IPS-18c (cell line): ENCODE results near the gene ST8SIA4.
"Not testable (repeated sequence)": the region's sequence is repeated elsewhere in the genome, so short reads cannot be mapped to it uniquely, and the experiment has no call there.

Experiments
- H3K4me3 ChIP-seq: 2 replicates; pipeline ENCODE4 v1.7.0; 2013; ENCODE audit warnings: low read depth, mild to moderate bottlenecking, low read length, moderate library complexity; ENCODE audit not compliant: insufficient read depth
- H3K9me3 ChIP-seq: one replicate; pipeline ENCODE4 v1.6.1; 2013; ENCODE audit warnings: mild to moderate bottlenecking, low read length, moderate library complexity; ENCODE audit not compliant: control insufficient read depth, insufficient read depth

Gene ST8SIA4

GRCh38 chr5:100799166-100799565 is 103.9 kb downstream of the ST8SIA4 start:
- Histone ChIP-seq H3K4me3 (no peak overlapping the region), H3K9me3 (no peaks in the 10 kb centered on the region)

GRCh38 chr5:100797861-100798260 is 105.2 kb downstream of the ST8SIA4 start:
- H3K9me3 ChIP-seq, result no peaks in the 10 kb centered on the region
- no peak overlapping the region for H3K4me3 ChIP-seq

- H3K9me3 ChIP-seq, result no peaks in the 10 kb centered on the region
- H3K4me3 ChIP-seq, result no peak overlapping the region
These were observed 106.2 kb downstream of the ST8SIA4 start for GRCh38 chr5:100796851-100797250.

GRCh38 chr5:100794844-100795243 is 108.2 kb downstream of the ST8SIA4 start:
- no peak overlapping the region for H3K4me3 ChIP-seq

GRCh38 chr5:100794218-100794617 is 108.9 kb downstream of the ST8SIA4 start:
- H3K9me3 ChIP-seq, result no peaks in the 10 kb centered on the region
- H3K4me3 ChIP-seq, result no peak overlapping the region

More at GRCh38 chr5:100794844-100795243, 108.2 kb downstream of the ST8SIA4 start:
- no peaks in the 10 kb centered on the region for H3K9me3 ChIP-seq

- no peak overlapping the region for H3K4me3 ChIP-seq
These were observed 110.3 kb downstream of the ST8SIA4 start for GRCh38 chr5:100792781-100793180.

GRCh38 chr5:100791391-100791790 is 111.7 kb downstream of the ST8SIA4 start:
- Histone ChIP-seq H3K4me3 (no peak overlapping the region), H3K9me3 (no peaks in the 10 kb centered on the region)

More at GRCh38 chr5:100792781-100793180, 110.3 kb downstream of the ST8SIA4 start:
- H3K9me3 ChIP-seq, result no peaks in the 10 kb centered on the region

- no peaks in the 10 kb centered on the region for H3K9me3 ChIP-seq
- H3K4me3 ChIP-seq, result no peak overlapping the region
These were observed 112.1 kb downstream of the ST8SIA4 start for GRCh38 chr5:100790951-100791350.

- H3K4me3 ChIP-seq, result no peak overlapping the region
- no peaks in the 10 kb centered on the region for H3K9me3 ChIP-seq
These were observed 112.9 kb downstream of the ST8SIA4 start for GRCh38 chr5:100790170-100790665.

- no peaks in the 10 kb centered on the region for H3K9me3 ChIP-seq
- no peak overlapping the region for H3K4me3 ChIP-seq
These were observed 113.4 kb downstream of the ST8SIA4 start for GRCh38 chr5:100789694-100790093.

- Histone ChIP-seq H3K4me3 (no peak overlapping the region), H3K9me3 (no peaks in the 10 kb centered on the region)
These were observed 114.7 kb downstream of the ST8SIA4 start for GRCh38 chr5:100788417-100788816.

GRCh38 chr5:100787648-100788047 is 115.4 kb downstream of the ST8SIA4 start:
- Histone ChIP-seq H3K4me3 (no peak overlapping the region), H3K9me3 (no peaks in the 10 kb centered on the region)

- not testable (repeated sequence) for H3K9me3 ChIP-seq, H3K4me3 ChIP-seq
These were observed 117.5 kb downstream of the ST8SIA4 start for GRCh38 chr5:100785536-100785935.

GRCh38 chr5:100780376-100780870 is 122.7 kb downstream of the ST8SIA4 start:
- H3K9me3 ChIP-seq, result no peaks in the 10 kb centered on the region
- H3K4me3 ChIP-seq, result no peak overlapping the region

GRCh38 chr5:100779669-100780375 is 123.3 kb downstream of the ST8SIA4 start:
- Histone ChIP-seq H3K9me3 (no peaks in the 10 kb centered on the region), H3K4me3 (no peak overlapping the region)

- no peak overlapping the region for H3K4me3 ChIP-seq
- H3K9me3 ChIP-seq, result no peaks in the 10 kb centered on the region
These were observed 125.3 kb downstream of the ST8SIA4 start for GRCh38 chr5:100777680-100778300.

- H3K9me3 ChIP-seq, result no peaks in the 10 kb centered on the region
- H3K4me3 ChIP-seq, result no peak overlapping the region
These were observed 127.6 kb downstream of the ST8SIA4 start for GRCh38 chr5:100775533-100775855.

GRCh38 chr5:100772548-100772947 is 130.5 kb downstream of the ST8SIA4 start:
- H3K4me3 ChIP-seq, result no peak overlapping the region
- H3K9me3 ChIP-seq, result no peaks in the 10 kb centered on the region
